HCT116 (cell line): ENCODE results near the gene INO80. TPM values are rescaled to one million over a fixed set of nuclear protein-coding genes. Genes with fewer than 3 reads are reported as not detected.

Source experiments
- ATAC-seq: fragments of 200-7000 bp; cut with Tn5 transposase; 2 replicates; pipeline ENCODE4 v1.9.1; 2020; ENCODE audit warnings: mild to moderate bottlenecking, moderate library complexity
- BruUV-seq: library from RNA; stranded (reverse); fragments of 400-500 nt; replicated peaks from 2 replicates; lab custom pipeline; 2021; lab: Mats Ljungman, UMichigan
- CTCF ChIA-PET: fragments of 300-600 bp; sonication (Branson Sonifier 250); formaldehyde crosslinking; loops from one replicate; lab custom pipeline; 2021; ENCODE audit warnings: antibody characterized with exemption; lab: Charles Lee
- POLR2A ChIA-PET: fragments of 300-600, 350-600 bp; sonication (Branson Sonifier 250); formaldehyde crosslinking; loops from one replicate; lab custom pipeline; 2021; ENCODE audit warnings: antibody characterized with exemption; lab: Charles Lee
- RAD21 ChIA-PET, 2 experiments: fragments of 300-600 bp; sonication (Branson Sonifier 250); formaldehyde crosslinking; loops; one replicate each; lab custom pipeline; 2023; ENCODE audit warnings: low total read pairs in 2 of 2; ENCODE audit not compliant: uncharacterized antibody in 2 of 2, unreplicated experiment in 2 of 2, low non-redundant PET in 1 of 2; lab: Charles Lee
- DNase-seq: peaks from one replicate; pipeline ENCODE4 v3.0.0-alpha.2; 2010; ENCODE audit warnings: low read depth, low spot score
- H2AFZ ChIP-seq: fragments of 200-600 bp; shearing (Covaris generic), sonication (generic); 2 replicates; pipeline ENCODE4 v1.6.1; 2017; ENCODE audit warnings: low read depth, mixed run types, mixed read lengths, antibody characterized with exemption, low read length; ENCODE audit not compliant: poor library complexity, severe bottlenecking
- H3K27ac ChIP-seq: 2 replicates; pipeline ENCODE4 v1.5.1; 2012; ENCODE audit warnings: low read depth, low read length
- H3K27me3 ChIP-seq: fragments of 200-600 bp; sonication (generic); 2 replicates; pipeline ENCODE4 v1.6.1; 2016; ENCODE audit warnings: mixed run types, low read length, mixed read lengths; ENCODE audit not compliant: insufficient read depth
- H3K36me3 ChIP-seq, 2 experiments: fragments of 200-500 bp in 1 of 2; fragments of 200-600 bp in 1 of 2; sonication (Bioruptor generic) in 1 of 2; sonication (generic) in 1 of 2; 2 replicates each; pipeline versions ENCODE4 v1.5.1 to v1.6.1; 2014 to 2016; ENCODE audit warnings: low read length in 2 of 2, inconsistent platforms in 1 of 2, mixed read lengths in 1 of 2, mixed run types in 1 of 2; ENCODE audit not compliant: insufficient read depth in 2 of 2, control insufficient read depth in 1 of 2
- H3K4me1 ChIP-seq, 2 experiments: fragments of 200-600 bp in 1 of 2; sonication (generic) in 1 of 2; 2 replicates each; pipeline versions ENCODE4 v1.5.1 to v1.6.1; 2012 to 2017; ENCODE audit warnings: low read length in 2 of 2, inconsistent platforms in 1 of 2, mild to moderate bottlenecking in 1 of 2, mixed read lengths in 1 of 2, mixed run types in 1 of 2, moderate library complexity in 1 of 2; ENCODE audit not compliant: insufficient read depth in 2 of 2, control insufficient read depth in 1 of 2
- H3K4me2 ChIP-seq: fragments of 200-600 bp; sonication (generic); 2 replicates; pipeline ENCODE4 v1.6.1; 2017; ENCODE audit warnings: mixed run types, low read length, mixed read lengths
- H3K4me3 ChIP-seq, 2 experiments: fragments of 200-600 bp in 1 of 2; sonication (generic) in 1 of 2; replicated peaks in 1 of 2; 2 replicates each; pipeline ENCODE4 v1.5.1; 2011 to 2016; ENCODE audit warnings: low read length in 2 of 2, control low read depth in 1 of 2, low read depth in 1 of 2, mild to moderate bottlenecking in 1 of 2, mixed read lengths in 1 of 2, mixed run types in 1 of 2
- H3K79me2 ChIP-seq: fragments of 200-600 bp; sonication (generic); 2 replicates; pipeline ENCODE4 v1.6.1; 2017; ENCODE audit warnings: mild to moderate bottlenecking, mixed run types, low read length, moderate library complexity, mixed read lengths; ENCODE audit not compliant: insufficient read depth
- H3K9ac ChIP-seq: fragments of 200-600 bp; sonication (generic); 2 replicates; pipeline ENCODE4 v1.6.1; 2016; ENCODE audit warnings: low read length, mixed read lengths
- H3K9me2 ChIP-seq: fragments of 200-600 bp; sonication (generic), shearing (Covaris generic); 2 replicates; pipeline ENCODE4 v1.6.1; 2017; ENCODE audit warnings: mixed run types, mild to moderate bottlenecking, moderate library complexity; ENCODE audit not compliant: insufficient read depth
- H3K9me3 ChIP-seq, 2 experiments: fragments of 200-500 bp in 1 of 2; fragments of 200-600 bp in 1 of 2; sonication (Bioruptor generic) in 1 of 2; sonication (generic) in 1 of 2; 2 replicates each; pipeline ENCODE4 v1.6.1; 2014 to 2017; ENCODE audit warnings: low read length in 2 of 2, mixed read lengths in 2 of 2, inconsistent platforms in 1 of 2, low read depth in 1 of 2, mild to moderate bottlenecking in 1 of 2, mixed run types in 1 of 2, moderate library complexity in 1 of 2; ENCODE audit not compliant: control insufficient read depth in 1 of 2, insufficient read depth in 1 of 2
- H4K20me1 ChIP-seq: fragments of 200-600 bp; sonication (generic), shearing (Covaris generic); 2 replicates; pipeline ENCODE4 v1.6.1; 2017; ENCODE audit warnings: mixed run types, mild to moderate bottlenecking, moderate library complexity; ENCODE audit not compliant: insufficient read depth
- ATF3 ChIP-seq: IDR thresholded peaks from 2 replicates; pipeline ENCODE4 v1.6.1; 2012
- CBX3 ChIP-seq: IDR thresholded peaks from 2 replicates; pipeline ENCODE4 v1.6.1; 2012; ENCODE audit warnings: low read depth
- CEBPB ChIP-seq: IDR thresholded peaks from 2 replicates; pipeline ENCODE4 v1.6.1; 2012; ENCODE audit warnings: low read depth
- EGR1 ChIP-seq: IDR thresholded peaks from 2 replicates; pipeline ENCODE4 v1.6.1; 2012; ENCODE audit warnings: low read depth
- EZH2 ChIP-seq: fragments of 200-600 bp; sonication (generic); IDR thresholded peaks from 2 replicates; pipeline ENCODE4 v1.6.1; 2017; ENCODE audit warnings: antibody characterized with exemption, mixed run types
- FOSL1 ChIP-seq: IDR thresholded peaks from 2 replicates; pipeline ENCODE4 v1.6.1; 2012; ENCODE audit warnings: low read depth
- JUND ChIP-seq: IDR thresholded peaks from 2 replicates; pipeline ENCODE4 v1.6.1; 2012
- MAX ChIP-seq: IDR thresholded peaks from 2 replicates; pipeline ENCODE4 v1.6.1; 2012
- POLR2A ChIP-seq: IDR thresholded peaks from 2 replicates; pipeline ENCODE4 v1.7.0; 2011; ENCODE audit warnings: borderline replicate concordance; ENCODE audit not compliant: insufficient read depth, insufficient read length; ENCODE audit errors: extremely low read depth
- POLR2AphosphoS5 ChIP-seq: IDR thresholded peaks from 2 replicates; pipeline ENCODE4 v1.6.1; 2011; ENCODE audit warnings: mild to moderate bottlenecking, low read depth, low read length, moderate library complexity
- RAD21 ChIP-seq: IDR thresholded peaks from 2 replicates; pipeline ENCODE4 v1.6.1; 2012; ENCODE audit warnings: low read depth, mild to moderate bottlenecking
- REST ChIP-seq: IDR thresholded peaks from 2 replicates; pipeline ENCODE4 v1.6.1; 2012; ENCODE audit warnings: low read depth
- SIN3A ChIP-seq: IDR thresholded peaks from 2 replicates; pipeline ENCODE4 v1.6.1; 2012; ENCODE audit warnings: low read depth
- SP1 ChIP-seq: IDR thresholded peaks from 2 replicates; pipeline ENCODE4 v1.6.1; 2012; ENCODE audit warnings: low read depth
- SRF ChIP-seq: IDR thresholded peaks from 2 replicates; pipeline ENCODE4 v1.6.1; 2012; ENCODE audit warnings: low read depth
- TCF7L2 ChIP-seq: IDR thresholded peaks from 2 replicates; pipeline ENCODE4 v1.7.0; 2011; ENCODE audit warnings: borderline replicate concordance, inconsistent platforms; ENCODE audit not compliant: insufficient read depth, insufficient read length; ENCODE audit errors: extremely low read depth
- YY1 ChIP-seq: IDR thresholded peaks from 2 replicates; pipeline ENCODE4 v1.6.1; 2011; ENCODE audit warnings: low read length, low read depth, moderate library complexity, mild to moderate bottlenecking; ENCODE audit not compliant: insufficient replicate concordance; ENCODE audit errors: extremely low read depth
- ZBTB33 ChIP-seq: IDR thresholded peaks from 2 replicates; pipeline ENCODE4 v1.6.1; 2011; ENCODE audit warnings: mild to moderate bottlenecking, low read length, moderate library complexity; ENCODE audit not compliant: insufficient replicate concordance; ENCODE audit errors: extremely low read depth
- ZFX ChIP-seq: fragments of 450-650 bp; IDR thresholded peaks from 2 replicates; pipeline ENCODE4 v1.6.1; 2017
- ZNF274 ChIP-seq: fragments of 200-500 bp; sonication (Bioruptor generic); IDR thresholded peaks from 2 replicates; pipeline ENCODE4 v1.6.1; 2014; ENCODE audit warnings: mild to moderate bottlenecking, low read depth, low read length, inconsistent platforms
- intact Hi-C: fragments of 100-400 bp; cut with micrococcal nuclease; formaldehyde crosslinking; loops from 2 replicates; pipeline ENCODE4 v1.10.0; 2022
- total RNA-seq: library from RNA; stranded (reverse); gene quantifications from one replicate; pipeline ENCODE4 v1.2.1, GENCODE V29; 2021; ENCODE audit not compliant: unreplicated experiment

INO80 gene
- total RNA-seq, 1 experiment from 2014 or later, result 28.2 TPM

GRCh38 chr15:41056810-41057209 lies 59.3 kb downstream of the INO80 start:
- CTCF ChIA-PET, result no interaction called here
- no peak for TF ChIP-seq EGR1
- no peak for TF ChIP-seq JUND
- TF ChIP-seq ATF3, result no peak
- no peak for TF ChIP-seq YY1
- TF ChIP-seq CEBPB, result no peak
- TF ChIP-seq TCF7L2, result no peak
- no peak for TF ChIP-seq POLR2A
- no peak for TF ChIP-seq SP1
- TF ChIP-seq ZNF274, result no peak
- TF ChIP-seq REST, result no peak
- no peak for TF ChIP-seq ZFX
- TF ChIP-seq SIN3A, result no peak
- no peak for TF ChIP-seq CBX3
- TF ChIP-seq FOSL1, result no peak
- no peak for TF ChIP-seq MAX
- TF ChIP-seq EZH2, result no peak
- TF ChIP-seq RAD21, result no peak
- TF ChIP-seq SRF, result no peak
- TF ChIP-seq ZBTB33, result no peak
- TF ChIP-seq POLR2AphosphoS5, result no peak

More at GRCh38 chr15:41056810-41057209, 59.3 kb downstream of the INO80 start:
- Histone ChIP-seq H3K9me2 (no peaks in the 10 kb centered on the region), H3K9ac (no peak overlapping the region), H3K79me2 (0 out of 2 replicates have a peak, but pooled peaks cover 8% of the 10 kb centered on the region), H3K4me3 (no peak overlapping the region), H3K27me3 (no peaks in the 10 kb centered on the region), H2AFZ (no peak overlapping the region), H3K4me2 (no peak overlapping the region), H4K20me1 (0 out of 2 replicates have a peak, but pooled peaks cover 4% of the 10 kb centered on the region), H3K4me1 (no peaks in the 10 kb centered on the region), H3K9me3 (peaks cover 0 to 3% of the 10 kb centered on the region in 2 experiments; a peak in 1 of 4 replicates), H3K27ac (no peak overlapping the region), H3K36me3 (peaks cover 48 to 60% of the 10 kb centered on the region in 2 experiments)
- ATAC-seq (no peak), DNase-seq (no peak)
- ChIA-PET POLR2A (no interaction called here), RAD21 (no interaction called here)
- no TSS peak for BruUV-seq
- intact Hi-C loops, result no loop called here
